Measurements from ENCODE around the gene ELP5.

GRCh38 chr17:7308625-7309433, 56.8 kb downstream of the ELP5 start:
- TF ChIP-seq CTCF (IDR thresholded peaks at IDR 0.05; ENCODE audit: insufficient read depth, low read depth, low read length): no peak
- TF ChIP-seq EZH2 (IDR thresholded peaks at IDR 0.05; ENCODE audit: insufficient read depth, low read length): no peak
